Measurements from ENCODE around the gene EFHB.

EFHB gene

DNA sequence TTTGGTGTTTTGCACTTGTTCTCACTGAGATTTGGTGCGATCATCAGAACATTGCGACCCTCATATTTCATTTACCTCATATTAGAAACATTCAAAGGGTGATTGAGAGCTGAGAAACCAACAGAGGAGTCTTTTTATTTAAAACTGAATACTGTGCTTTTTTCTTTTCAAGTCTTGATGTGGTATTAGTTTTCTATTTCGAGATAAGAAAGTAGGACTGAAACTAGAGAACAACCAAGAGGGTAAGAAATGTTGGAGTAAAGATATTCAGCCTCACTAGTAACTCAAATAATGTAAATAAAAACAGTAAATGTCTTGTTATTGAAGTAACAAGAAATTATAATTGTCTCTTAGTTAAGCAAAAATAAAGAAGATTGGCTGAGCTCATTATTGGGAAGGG, 26.5 kb downstream of the EFHB start:
- ChIA-PET CTCF (interaction anchor here (0.7 kb wide), 1 partner anchor 33 kb away, joined by 7 read pairs; no protein-coding TSS in a partner anchor), POLR2A (no interaction called here)
- Histone ChIP-seq H3K36me3 (ENCODE audit: control insufficient read depth in 2 of 2, insufficient read depth in 1 of 2, low read length in 2 of 2) (no peaks in the 10 kb centered on the region), H3K4me1 (ENCODE audit: control insufficient read depth, insufficient read depth, low read length) (no peaks in the 10 kb centered on the region), H3K9me3 (ENCODE audit: control insufficient read depth, insufficient read depth, low read depth, low read length) (no peaks in the 10 kb centered on the region), H3K4me3 (ENCODE audit: low read depth, low read length) (no peak overlapping the region), H3K27ac (ENCODE audit: extremely low read depth, low read depth, low read length) (no peak overlapping the region)
- TF ChIP-seq SALL2 (tag by site-specific recombination; IDR thresholded peaks at IDR 0.05; ENCODE audit: borderline replicate concordance) (no peak), ZNF518A (tag by site-specific recombination; conservative IDR thresholded peaks at IDR 0.05; ENCODE audit: low read depth) (no peak), ZEB2 (tag by site-specific recombination; IDR thresholded peaks at IDR 0.05) (no peak), ZNF19 (tag by site-specific recombination; IDR thresholded peaks at IDR 0.05; ENCODE audit: low read depth) (no peak), GLIS2 (tag by site-specific recombination; IDR thresholded peaks at IDR 0.05) (no peak), ZNF473 (tag by site-specific recombination; IDR thresholded peaks at IDR 0.05) (no peak), MZF1 (tag by site-specific recombination; IDR thresholded peaks at IDR 0.05; ENCODE audit: borderline replicate concordance) (no peak), ZFP3 (tag by site-specific recombination; IDR thresholded peaks at IDR 0.05; ENCODE audit: low read depth) (no peak), SP3 (tag by site-specific recombination; IDR thresholded peaks at IDR 0.05) (no peak), GFI1B (tag by site-specific recombination; IDR thresholded peaks at IDR 0.05) (no peak), SCRT1 (tag by site-specific recombination; IDR thresholded peaks at IDR 0.05; ENCODE audit: borderline replicate concordance) (no peak), ZNF658 (tag by site-specific recombination; IDR thresholded peaks at IDR 0.05) (no peak), ZNF354C (tag by site-specific recombination; IDR thresholded peaks at IDR 0.05; ENCODE audit: borderline replicate concordance, low read depth) (no peak), ZNF274 (IDR thresholded peaks at IDR 0.05; ENCODE audit: low read length) (no peak), ZNF274 (tag by site-specific recombination; IDR thresholded peaks at IDR 0.05; ENCODE audit: borderline replicate concordance) (no peak), SP7 (tag by site-specific recombination; IDR thresholded peaks at IDR 0.05) (no peak)
- TF ChIP-seq, protein P1, sequence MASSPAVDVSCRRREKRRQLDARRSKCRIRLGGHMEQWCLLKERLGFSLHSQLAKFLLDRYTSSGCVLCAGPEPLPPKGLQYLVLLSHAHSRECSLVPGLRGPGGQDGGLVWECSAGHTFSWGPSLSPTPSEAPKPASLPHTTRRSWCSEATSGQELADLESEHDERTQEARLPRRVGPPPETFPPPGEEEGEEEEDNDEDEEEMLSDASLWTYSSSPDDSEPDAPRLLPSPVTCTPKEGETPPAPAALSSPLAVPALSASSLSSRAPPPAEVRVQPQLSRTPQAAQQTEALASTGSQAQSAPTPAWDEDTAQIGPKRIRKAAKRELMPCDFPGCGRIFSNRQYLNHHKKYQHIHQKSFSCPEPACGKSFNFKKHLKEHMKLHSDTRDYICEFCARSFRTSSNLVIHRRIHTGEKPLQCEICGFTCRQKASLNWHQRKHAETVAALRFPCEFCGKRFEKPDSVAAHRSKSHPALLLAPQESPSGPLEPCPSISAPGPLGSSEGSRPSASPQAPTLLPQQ (tag by site-specific recombination; IDR thresholded peaks at IDR 0.05), result no peak

- H3K4me3 ChIP-seq (ENCODE audit: low read depth, low read length), result no peak overlapping the region
- no peaks in the 10 kb centered on the region for H3K4me1 ChIP-seq (ENCODE audit: control insufficient read depth, insufficient read depth, low read length)
- POLR2A ChIA-PET, result no interaction called here
- TF ChIP-seq ZNF146 (tag by site-specific recombination; IDR thresholded peaks at IDR 0.05), result no peak
- H3K36me3 ChIP-seq (ENCODE audit: control insufficient read depth in 2 of 2, insufficient read depth in 1 of 2, low read length in 2 of 2), result no peaks in the 10 kb centered on the region
- CTCF ChIA-PET, result no interaction called here
- H3K9me3 ChIP-seq (ENCODE audit: control insufficient read depth, insufficient read depth, low read depth, low read length), result no peaks in the 10 kb centered on the region
- no peak overlapping the region for H3K27ac ChIP-seq (ENCODE audit: extremely low read depth, low read depth, low read length)
Measured at GRCh38 chr3:19903649-19904048, 30.4 kb downstream of the EFHB start.

Data from HEK293 (cell line).